CD14-positive monocyte (primary cell): Measurements from ENCODE around the gene KCNN2. TPM values are rescaled to one million over a fixed set of nuclear protein-coding genes. Genes with fewer than 3 reads are reported as not detected.

Source experiments
- DNase-seq, 3 donors: peaks; one replicate each; pipeline ENCODE4 v3.0.0-alpha.2; 2011 to 2022
- H2AFZ ChIP-seq: 2 replicates; pipeline ENCODE4 v1.6.0; 2012; ENCODE audit warnings: mild to moderate bottlenecking, low read depth, low read length, inconsistent platforms; ENCODE audit not compliant: insufficient read depth, poor library complexity, severe bottlenecking
- H3K27ac ChIP-seq, 2 donors: 1 replicate in 1 of 2; 2 replicates in 1 of 2; pipeline ENCODE4 v1.5.1; 2012 to 2013; ENCODE audit warnings: low read length in 2 of 2, control low read depth in 1 of 2, inconsistent platforms in 1 of 2, low read depth in 1 of 2, mild to moderate bottlenecking in 1 of 2
- H3K27me3 ChIP-seq, 2 donors: one replicate each; pipeline versions ENCODE4 v1.6.0 to v1.6.1; 2011 to 2013; ENCODE audit warnings: low read length in 2 of 2; ENCODE audit not compliant: control insufficient read depth in 2 of 2, insufficient read depth in 2 of 2
- H3K36me3 ChIP-seq, 2 donors: replicated peaks in 1 of 2; 1 replicate in 1 of 2; 2 replicates in 1 of 2; pipeline versions ENCODE4 v1.5.1 to v1.6.1; 2012 to 2013; ENCODE audit warnings: low read length in 2 of 2, control low read depth in 1 of 2, inconsistent platforms in 1 of 2, mild to moderate bottlenecking in 1 of 2; ENCODE audit not compliant: insufficient read depth in 2 of 2, control insufficient read depth in 1 of 2
- H3K4me1 ChIP-seq, 2 donors: 1 replicate in 1 of 2; 2 replicates in 1 of 2; pipeline versions ENCODE4 v1.5.1 to v1.6.1; 2012 to 2013; ENCODE audit warnings: low read length in 2 of 2, control low read depth in 1 of 2, inconsistent platforms in 1 of 2, mild to moderate bottlenecking in 1 of 2, moderate library complexity in 1 of 2; ENCODE audit not compliant: insufficient read depth in 2 of 2, control insufficient read depth in 1 of 2
- H3K4me2 ChIP-seq: replicated peaks from 2 replicates; pipeline ENCODE3; 2012; ENCODE audit warnings: low read length, moderate library complexity, mild to moderate bottlenecking; ENCODE audit not compliant: poor library complexity, severe bottlenecking; ENCODE audit errors: extremely low read depth
- H3K4me3 ChIP-seq, 3 experiments: fragments of 200-600 bp in 1 of 3; sonication (generic) in 1 of 3; replicated peaks in 1 of 3; 1 replicate in 2 of 3; 2 replicates in 1 of 3; pipeline ENCODE4 v1.5.1; 2011 to 2013; ENCODE audit warnings: low read length in 3 of 3, mild to moderate bottlenecking in 3 of 3, control low read depth in 2 of 3, low read depth in 2 of 3, inconsistent platforms in 1 of 3, moderate library complexity in 1 of 3
- H3K79me2 ChIP-seq: 2 replicates; pipeline ENCODE4 v1.6.0; 2012; ENCODE audit warnings: mild to moderate bottlenecking, control low read depth, inconsistent platforms, low read length, moderate library complexity; ENCODE audit not compliant: insufficient read depth
- H3K9ac ChIP-seq: 2 replicates; pipeline ENCODE4 v1.6.0; 2017; ENCODE audit warnings: low read length, mild to moderate bottlenecking; ENCODE audit not compliant: insufficient read depth, poor library complexity, severe bottlenecking
- H3K9me3 ChIP-seq, 2 donors: replicated peaks in 1 of 2; 1 replicate in 1 of 2; 2 replicates in 1 of 2; pipeline versions ENCODE4 v1.5.1 to v1.6.1; 2012 to 2013; ENCODE audit warnings: low read length in 2 of 2, control low read depth in 1 of 2; ENCODE audit not compliant: control insufficient read depth in 1 of 2, insufficient read depth in 1 of 2
- H4K20me1 ChIP-seq: 2 replicates; pipeline ENCODE4 v1.6.0; 2012; ENCODE audit warnings: mild to moderate bottlenecking, low read length, control low read depth, moderate library complexity; ENCODE audit not compliant: insufficient read depth
- H3K27ac Mint-ChIP-seq, 7 donors: one replicate each; pipeline ENCODE4 v1.8.0; 2020; ENCODE audit warnings: mild to moderate bottlenecking in 7 of 7, mixed read lengths in 7 of 7, moderate library complexity in 6 of 7, inconsistent platforms in 2 of 7
- H3K27me3 Mint-ChIP-seq, 3 donors: one replicate each; pipeline ENCODE4 v1.8.0; 2021 to 2022; ENCODE audit warnings: low read depth in 3 of 3, mild to moderate bottlenecking in 3 of 3, mixed read lengths in 3 of 3, moderate library complexity in 3 of 3, inconsistent platforms in 1 of 3
- H3K36me3 Mint-ChIP-seq, 2 donors: one replicate each; pipeline ENCODE4 v1.8.0; 2020; ENCODE audit warnings: mixed read lengths in 2 of 2, inconsistent platforms in 1 of 2, mild to moderate bottlenecking in 1 of 2
- H3K4me1 Mint-ChIP-seq: one replicate; pipeline ENCODE4 v1.8.0; 2020; ENCODE audit warnings: mild to moderate bottlenecking, mixed read lengths
- H3K4me3 Mint-ChIP-seq, 2 donors: one replicate each; pipeline ENCODE4 v1.8.0; 2020; ENCODE audit warnings: mild to moderate bottlenecking in 2 of 2, mixed read lengths in 2 of 2, moderate library complexity in 1 of 2
- H3K9me3 Mint-ChIP-seq, 7 donors: one replicate each; pipeline ENCODE4 v1.8.0; 2020 to 2022; ENCODE audit warnings: mixed read lengths in 7 of 7, mild to moderate bottlenecking in 6 of 7, moderate library complexity in 6 of 7, inconsistent platforms in 2 of 7
- WGBS: methylation state at CpG from one replicate; pipeline ENCODE4 v1.1.5; 2013; ENCODE audit warnings: missing lambda C conversion rate; ENCODE audit not compliant: insufficient coverage; 5-methylcytosine and 5-hydroxymethylcytosine counted together
- intact Hi-C, 2 donors: fragments of 100-400 bp; cut with micrococcal nuclease; formaldehyde crosslinking; loops; one replicate each; pipeline versions ENCODE4 v1.15.0 to v1.15.1; 2023
- polyA plus RNA-seq, 3 donors: library from polyadenylated mRNA; depleted of rRNA in 1 of 3; unstranded in 2 of 3; stranded (reverse) in 1 of 3; fragments of 300-500 nt in 2 of 3; fragments of >200 nt in 1 of 3; fragmentation: Illumina TruSeq in 2 of 3; gene quantifications; 1 replicate in 2 of 3; 2 replicates in 1 of 3; pipeline ENCODE4 v1.2.3, GENCODE V29; 2012 to 2021
- TF ChIP-seq, protein P1 (sequence below): fragments of 200-600 bp; IDR thresholded peaks from one replicate; pipeline ENCODE4 v1.8.0; 2022; ENCODE audit warnings: antibody characterized with exemption, mild to moderate bottlenecking

Gene KCNN2
- polyA plus RNA-seq, 3 donors, result not detected

GRCh38 chr5:114380721-114381120, 18.9 kb downstream of the KCNN2 start:
- H3K27ac Mint-ChIP-seq, result no peak overlapping the region
- Histone ChIP-seq H3K4me3 (no peak overlapping the region), H4K20me1 (no peaks in the 10 kb centered on the region), H3K4me1 (no peaks in the 10 kb centered on the region), H3K9me3 (no peaks in the 10 kb centered on the region), H3K9ac (no peak overlapping the region), H2AFZ (no peak overlapping the region), H3K79me2 (no peaks in the 10 kb centered on the region), H3K27me3 (peaks cover 0 to 3% of the 10 kb centered on the region in 2 donors), H3K27ac (no peak overlapping the region), H3K36me3 (no peaks in the 10 kb centered on the region), H3K4me2 (no peak overlapping the region)
- no peaks in the 10 kb centered on the region for H3K4me1 Mint-ChIP-seq
- peaks cover 0 to 2% (median 0%) of the 10 kb centered on the region in 7 donors for H3K9me3 Mint-ChIP-seq
- no peak for DNase-seq
- 81% methylated on average over 3 of the region's 5 CpGs for WGBS
- peaks cover 4% of the 10 kb centered on the region in 3 donors for H3K27me3 Mint-ChIP-seq
- no peaks in the 10 kb centered on the region for H3K36me3 Mint-ChIP-seq
- H3K4me3 Mint-ChIP-seq, result no peak overlapping the region
- TF ChIP-seq, protein P1, sequence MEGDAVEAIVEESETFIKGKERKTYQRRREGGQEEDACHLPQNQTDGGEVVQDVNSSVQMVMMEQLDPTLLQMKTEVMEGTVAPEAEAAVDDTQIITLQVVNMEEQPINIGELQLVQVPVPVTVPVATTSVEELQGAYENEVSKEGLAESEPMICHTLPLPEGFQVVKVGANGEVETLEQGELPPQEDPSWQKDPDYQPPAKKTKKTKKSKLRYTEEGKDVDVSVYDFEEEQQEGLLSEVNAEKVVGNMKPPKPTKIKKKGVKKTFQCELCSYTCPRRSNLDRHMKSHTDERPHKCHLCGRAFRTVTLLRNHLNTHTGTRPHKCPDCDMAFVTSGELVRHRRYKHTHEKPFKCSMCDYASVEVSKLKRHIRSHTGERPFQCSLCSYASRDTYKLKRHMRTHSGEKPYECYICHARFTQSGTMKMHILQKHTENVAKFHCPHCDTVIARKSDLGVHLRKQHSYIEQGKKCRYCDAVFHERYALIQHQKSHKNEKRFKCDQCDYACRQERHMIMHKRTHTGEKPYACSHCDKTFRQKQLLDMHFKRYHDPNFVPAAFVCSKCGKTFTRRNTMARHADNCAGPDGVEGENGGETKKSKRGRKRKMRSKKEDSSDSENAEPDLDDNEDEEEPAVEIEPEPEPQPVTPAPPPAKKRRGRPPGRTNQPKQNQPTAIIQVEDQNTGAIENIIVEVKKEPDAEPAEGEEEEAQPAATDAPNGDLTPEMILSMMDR, result no peak
- intact Hi-C loops, result no loop called here

DNA sequence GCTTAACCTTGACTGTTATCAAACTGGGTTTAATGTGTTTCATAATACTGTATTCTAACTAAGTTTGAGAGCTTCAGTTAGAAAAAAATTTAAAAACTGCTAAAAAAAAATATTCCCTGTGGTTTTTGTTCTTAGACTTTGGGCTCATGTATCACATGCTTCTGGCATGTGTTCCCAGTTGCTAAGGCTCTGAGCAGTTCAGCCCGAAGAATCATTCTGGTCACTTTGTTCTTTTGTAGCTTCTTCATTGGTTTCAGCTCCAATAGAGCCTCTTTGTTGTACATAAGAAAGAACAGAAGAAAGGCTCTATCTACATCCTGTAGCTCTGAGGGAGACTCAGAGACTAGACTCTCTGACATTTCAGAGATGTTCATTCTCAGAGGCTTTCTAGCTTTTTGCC, 25.6 kb downstream of the KCNN2 start:
- H3K9me3 ChIP-seq, result no peaks in the 10 kb centered on the region
- no peak for DNase-seq
- Mint-ChIP-seq H3K9me3 (peaks cover 0 to 2% (median 0%) of the 10 kb centered on the region in 7 donors), H3K36me3 (no peaks in the 10 kb centered on the region), H3K27me3 (peaks cover 1 to 7% (median 2%) of the 10 kb centered on the region in 3 donors), H3K27ac (no peak overlapping the region), H3K4me1 (no peaks in the 10 kb centered on the region), H3K4me3 (no peak overlapping the region)
- no peaks in the 10 kb centered on the region for H3K4me1 ChIP-seq
- H3K4me3 ChIP-seq, result no peak overlapping the region
- TF ChIP-seq, protein P1, result no peak
- no peaks in the 10 kb centered on the region for H4K20me1 ChIP-seq
- peaks cover 0 to 3% of the 10 kb centered on the region in 2 donors for H3K27me3 ChIP-seq
- intact Hi-C loops, result no loop called here
- no peak overlapping the region for H3K27ac ChIP-seq
- H3K9ac ChIP-seq, result no peak overlapping the region
- H2AFZ ChIP-seq, result no peak overlapping the region
- WGBS, result 100% methylated on average over 1 of the region's 1 CpG
- no peak overlapping the region for H3K4me2 ChIP-seq
- H3K36me3 ChIP-seq, result no peaks in the 10 kb centered on the region
- H3K79me2 ChIP-seq, result no peaks in the 10 kb centered on the region
